GM12873 (cell line): Measurements from ENCODE around the gene TYRO3.

Experiments
- CTCF ChIP-seq: IDR thresholded peaks from 2 replicates; pipeline ENCODE4 v1.5.1; 2012; ENCODE audit warnings: low read depth, mild to moderate bottlenecking, moderate library complexity, low read length, control low read depth; ENCODE audit not compliant: insufficient read depth; ENCODE audit errors: missing control alignments

The TYRO3 gene

GRCh38 chr15:41621200-41622193 is 62.5 kb downstream of the TYRO3 start:
- no peak for TF ChIP-seq CTCF

- no peak for TF ChIP-seq CTCF
Observed at GRCh38 chr15:41622901-41623300, 63.9 kb downstream of the TYRO3 start.

- no peak for TF ChIP-seq CTCF
Observed at GRCh38 chr15:41627203-41627602, 68.2 kb downstream of the TYRO3 start.

- TF ChIP-seq CTCF: no peak
Observed at GRCh38 chr15:41629463-41629862, 70.5 kb downstream of the TYRO3 start.

- no peak for TF ChIP-seq CTCF
Observed at GRCh38 chr15:41629883-41630282, 70.9 kb downstream of the TYRO3 start.

GRCh38 chr15:41630616-41631217 is 71.7 kb downstream of the TYRO3 start:
- no peak for TF ChIP-seq CTCF

GRCh38 chr15:41631880-41632470 is 73.0 kb downstream of the TYRO3 start:
- no peak for TF ChIP-seq CTCF
